HG03139 (cell line): ENCODE results near the gene CAMK2A.

Experiments used
- ATAC-seq: cut with Tn5 transposase; IDR thresholded peaks from one replicate; pipeline ENCODE4 v1.9.1; 2021; ENCODE audit not compliant: unreplicated experiment

The CAMK2A gene

DNA sequence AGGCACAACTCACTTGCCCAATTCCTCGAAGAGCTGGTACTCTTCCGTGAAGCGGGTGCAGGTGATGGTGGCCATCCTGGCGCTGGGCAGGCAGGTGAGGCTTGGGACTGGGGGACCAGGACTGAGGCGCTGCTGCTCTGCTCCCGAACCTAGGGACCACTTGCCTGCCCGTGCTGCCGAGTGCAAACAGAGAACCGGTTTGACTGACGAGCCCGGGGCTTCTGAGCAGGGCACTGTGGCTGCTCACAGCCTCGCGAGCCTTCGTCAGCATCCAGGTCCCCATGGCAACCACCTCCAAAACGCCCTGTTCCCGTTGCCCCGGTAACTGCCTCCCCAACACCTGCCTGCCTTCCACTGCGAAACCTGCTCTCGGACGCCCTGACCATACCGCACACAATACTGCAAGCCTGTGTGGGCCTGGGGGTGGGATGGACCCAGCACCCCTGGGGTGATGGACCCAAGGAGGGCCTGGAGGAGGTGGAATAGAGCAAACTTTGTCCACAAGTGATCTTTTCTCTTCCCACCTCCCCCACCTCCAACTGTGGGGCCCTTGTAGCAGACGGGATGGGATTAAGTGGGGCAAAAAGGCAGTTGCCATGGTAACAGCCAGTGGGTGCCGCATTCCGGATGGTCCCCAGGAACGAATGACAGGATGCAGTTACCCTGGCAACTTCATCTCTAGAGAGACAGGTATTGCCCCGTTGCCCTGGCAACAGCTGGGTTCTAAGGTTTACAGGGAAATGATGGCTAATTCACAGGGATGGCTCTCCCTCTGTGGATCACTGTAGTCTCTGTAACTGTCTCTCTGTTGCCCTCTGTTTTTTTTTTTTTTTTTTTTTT, at the start of gene CAMK2A:
TSS of gene CAMK2A (minus strand) at position 223 of the 840 bp plus-strand sequence. CDS start at position 75, 148 bp downstream.
- ATAC-seq, result no peak

DNA sequence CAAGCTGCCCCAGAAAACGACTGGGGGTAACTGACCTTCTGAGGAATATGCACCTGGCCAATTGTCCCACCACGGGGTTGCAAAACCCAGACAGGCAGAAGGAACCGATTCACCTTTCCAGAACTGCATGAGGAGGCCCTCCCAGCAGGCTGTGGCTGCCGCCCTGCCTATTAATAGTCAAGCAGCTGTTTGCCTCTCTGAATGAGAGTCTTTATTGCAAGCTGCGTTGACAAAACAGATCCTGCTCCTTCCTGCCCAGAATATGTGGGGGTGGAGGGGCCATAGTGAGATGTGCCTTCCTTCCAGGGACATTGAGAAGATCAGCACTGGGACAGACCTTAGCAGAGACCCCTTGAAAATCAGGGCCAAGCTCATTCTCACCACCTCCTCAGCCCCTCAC, 49.6 kb upstream of the CAMK2A start:
- ATAC-seq, result no peak

DNA sequence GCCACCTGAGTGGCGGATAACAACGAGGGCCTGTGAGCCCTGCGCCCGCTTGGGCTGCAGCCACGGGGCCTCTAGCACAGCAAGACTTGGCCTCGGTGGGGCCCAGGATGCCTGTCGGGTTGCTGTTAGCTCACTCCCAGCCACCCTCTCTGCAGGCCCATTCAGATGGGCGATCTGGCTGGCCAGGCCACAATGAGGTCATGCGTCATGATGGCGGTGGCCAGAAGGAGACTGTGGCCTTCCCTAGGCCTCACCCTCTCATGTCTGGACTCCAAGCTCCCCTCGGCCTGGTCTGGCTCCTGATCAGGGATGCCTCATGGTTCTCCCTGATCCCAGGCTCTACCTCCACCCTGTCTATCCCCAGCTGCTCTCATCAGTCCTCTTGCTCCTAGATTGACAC, 49.0 kb upstream of the CAMK2A start:
- ATAC-seq, result no peak

DNA sequence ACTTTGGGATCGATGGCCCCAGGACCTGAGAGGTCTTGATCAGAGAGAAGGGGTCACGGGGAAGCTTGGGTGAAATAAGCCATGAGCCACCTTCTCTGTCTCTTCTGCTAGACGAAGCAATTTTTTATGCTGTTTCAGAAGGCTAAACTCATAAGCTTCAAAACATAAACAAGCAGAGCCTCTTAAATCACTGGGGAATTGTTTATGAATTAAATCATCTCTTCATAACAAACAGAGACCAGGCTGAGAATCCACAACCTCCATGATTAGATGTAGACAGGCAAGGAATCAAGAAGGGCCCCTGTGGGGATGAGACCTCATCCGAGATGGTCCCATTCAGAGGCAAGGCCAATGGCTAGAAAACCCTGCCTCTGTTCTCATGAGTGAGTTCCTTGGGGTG, 46.2 kb upstream of the CAMK2A start:
- no peak for ATAC-seq

DNA sequence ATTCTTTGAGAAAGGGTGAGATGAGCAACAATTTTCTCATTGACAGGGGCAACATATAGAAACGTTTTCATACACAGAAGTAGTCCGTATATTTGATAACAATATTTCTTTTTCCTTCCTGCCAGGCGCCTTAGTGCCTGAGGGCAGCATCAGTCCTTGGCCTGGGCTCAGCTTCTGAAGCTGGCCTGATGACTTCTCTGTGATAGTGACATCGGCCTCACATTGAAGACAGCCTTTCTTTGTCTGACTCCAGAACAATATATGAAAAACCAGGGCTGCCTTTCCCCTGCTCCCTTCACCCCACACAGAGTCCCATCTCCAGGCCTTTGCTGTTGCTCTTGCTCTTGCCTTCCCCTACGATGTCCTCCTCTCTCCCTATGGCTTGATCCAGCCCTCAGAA, 43.8 kb upstream of the CAMK2A start:
- no peak for ATAC-seq

DNA sequence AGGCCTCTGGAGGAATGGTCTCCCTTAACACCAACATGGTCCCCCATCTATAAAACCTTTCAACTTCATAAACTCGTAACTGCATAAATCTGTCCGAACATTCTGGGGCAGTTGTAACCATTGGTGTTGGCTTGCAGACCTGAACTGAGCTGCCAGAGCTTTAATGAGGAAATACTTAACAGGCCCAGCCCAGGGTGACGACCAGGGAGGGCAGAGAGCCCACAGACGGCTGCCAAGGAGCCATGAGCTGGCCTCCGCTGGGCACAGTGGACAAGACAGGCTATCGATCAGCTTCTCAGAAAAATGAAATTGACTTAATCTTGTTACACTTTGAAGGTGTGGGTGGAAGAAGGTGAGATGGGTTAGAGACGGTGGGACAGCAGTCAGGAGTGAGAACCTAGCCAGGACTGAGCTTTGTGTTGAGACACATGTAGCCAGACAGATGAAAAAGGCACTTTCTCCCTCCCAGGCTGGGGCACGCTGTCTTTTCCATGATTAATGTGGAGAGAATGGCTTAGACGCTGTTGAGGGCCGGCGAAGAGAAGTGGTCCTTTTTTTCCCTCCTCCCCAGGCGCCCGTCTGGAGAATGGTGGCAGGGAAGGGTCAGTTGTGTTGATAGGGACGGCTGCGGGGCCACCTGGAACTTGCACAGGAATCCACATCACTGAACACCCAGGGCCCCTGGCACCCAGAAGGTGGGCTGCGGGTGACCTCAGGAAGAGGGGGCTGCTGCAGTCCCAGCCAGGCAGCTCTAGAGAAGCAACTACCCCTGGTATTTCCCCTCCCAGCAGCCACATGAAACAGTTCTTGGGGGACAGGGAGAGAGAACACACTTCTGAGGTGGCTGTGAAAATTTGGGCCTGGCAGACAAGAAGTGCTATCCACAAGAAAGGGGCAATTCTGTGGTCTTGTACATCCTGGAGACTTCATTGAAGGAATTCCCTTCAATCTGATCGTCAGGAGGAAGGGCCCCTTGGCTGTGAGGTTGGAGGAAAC, 40.6 kb upstream of the CAMK2A start:
- no peak for ATAC-seq

DNA sequence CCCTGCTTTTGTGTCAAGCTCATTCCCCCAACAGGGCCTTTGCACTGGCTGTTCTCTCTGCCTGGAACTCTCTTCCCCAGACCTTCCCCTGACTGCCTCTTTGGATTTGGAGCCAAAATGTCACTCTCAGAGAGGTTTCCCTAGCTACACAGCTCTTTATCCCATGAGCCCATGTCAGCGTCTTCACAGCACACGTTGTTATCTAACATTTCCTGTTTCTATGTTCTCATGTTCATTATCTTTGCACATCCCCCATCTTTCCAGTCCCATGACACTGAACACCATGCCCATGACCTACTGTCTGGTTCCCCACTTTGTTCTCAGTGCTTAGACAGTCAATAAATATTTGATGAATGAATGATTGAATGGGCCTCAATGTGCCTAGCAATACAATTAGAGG, 39.5 kb upstream of the CAMK2A start:
- ATAC-seq, result no peak

DNA sequence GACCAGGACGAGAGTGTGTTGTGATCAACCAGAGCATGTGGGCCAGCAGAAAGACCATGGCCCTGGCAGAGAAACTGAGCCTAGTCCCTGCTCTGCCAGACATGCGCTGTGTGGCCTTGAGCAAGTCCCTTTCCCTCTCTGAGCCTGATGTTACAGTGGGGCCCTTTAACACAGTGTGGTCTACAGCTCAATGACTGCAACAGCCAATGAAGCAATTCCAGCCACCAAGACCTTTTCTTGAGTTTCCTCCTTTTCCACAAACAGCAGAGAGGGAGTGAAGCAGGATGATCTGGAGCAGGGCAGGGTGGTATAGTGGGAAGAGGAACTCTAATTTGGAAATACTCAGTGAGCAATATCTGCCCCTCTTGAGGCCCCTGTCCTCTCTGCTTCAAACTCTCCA, 38.9 kb upstream of the CAMK2A start:
- ATAC-seq, result no peak

DNA sequence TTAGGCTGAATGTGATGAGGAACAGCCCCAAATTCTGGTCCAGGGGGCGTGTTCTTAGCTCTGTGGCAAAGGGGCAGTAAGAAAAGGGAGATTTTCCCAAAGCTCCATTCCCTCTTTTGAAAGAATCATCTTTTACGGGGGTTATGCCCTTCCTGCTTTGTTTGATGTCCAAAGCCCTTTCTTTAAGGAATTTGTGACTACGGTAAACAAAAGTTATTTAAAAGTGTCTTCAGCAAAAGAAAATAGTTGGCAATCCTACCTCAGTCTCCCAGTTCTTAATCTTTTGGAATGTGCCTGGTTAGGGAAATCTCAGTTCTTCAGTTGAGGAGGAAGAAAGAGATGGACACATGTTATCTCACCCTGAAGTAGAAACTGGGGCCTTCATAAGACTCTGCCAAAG, 37.6 kb upstream of the CAMK2A start:
- no peak for ATAC-seq

DNA sequence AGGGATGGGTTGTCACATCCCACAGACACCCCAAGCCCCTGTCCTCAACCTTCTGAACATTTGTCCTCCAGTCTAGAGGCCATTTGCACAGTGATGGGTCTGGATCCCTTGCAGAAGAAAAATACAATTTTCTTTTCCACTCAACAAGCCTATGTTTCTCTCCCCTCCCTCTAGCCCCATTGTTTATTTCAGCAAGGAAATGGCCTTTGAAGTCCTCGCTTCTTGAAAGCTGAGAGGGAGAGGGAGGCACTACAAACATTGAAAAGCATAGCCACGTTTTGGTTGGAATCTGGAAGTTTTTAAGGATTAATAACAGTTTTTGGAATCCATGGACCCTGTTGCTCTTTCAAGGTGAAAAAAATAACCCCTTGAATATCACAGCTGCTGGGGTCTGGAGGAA, 37.1 kb upstream of the CAMK2A start:
- no peak for ATAC-seq

DNA sequence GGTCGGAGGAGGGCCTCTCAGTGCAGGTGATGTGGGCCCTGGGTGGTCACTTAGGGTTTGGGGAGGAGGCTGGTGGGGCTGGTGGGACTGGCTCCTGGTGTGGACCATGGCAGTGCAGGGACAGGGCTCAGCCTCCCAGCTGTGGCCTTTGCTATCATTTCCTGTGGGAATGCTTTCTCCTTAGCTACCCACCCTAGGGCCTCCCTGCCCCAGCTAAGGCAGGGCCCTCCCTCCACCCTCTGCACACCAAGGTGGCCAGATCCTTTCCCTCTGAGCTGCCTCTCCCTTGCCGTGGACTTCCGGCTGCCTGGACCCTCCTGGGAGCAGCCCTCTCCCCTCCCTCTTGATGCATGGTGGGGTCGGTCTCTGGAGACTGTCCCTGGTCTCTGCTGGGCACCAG, 35.9 kb upstream of the CAMK2A start:
- ATAC-seq, result no peak

DNA sequence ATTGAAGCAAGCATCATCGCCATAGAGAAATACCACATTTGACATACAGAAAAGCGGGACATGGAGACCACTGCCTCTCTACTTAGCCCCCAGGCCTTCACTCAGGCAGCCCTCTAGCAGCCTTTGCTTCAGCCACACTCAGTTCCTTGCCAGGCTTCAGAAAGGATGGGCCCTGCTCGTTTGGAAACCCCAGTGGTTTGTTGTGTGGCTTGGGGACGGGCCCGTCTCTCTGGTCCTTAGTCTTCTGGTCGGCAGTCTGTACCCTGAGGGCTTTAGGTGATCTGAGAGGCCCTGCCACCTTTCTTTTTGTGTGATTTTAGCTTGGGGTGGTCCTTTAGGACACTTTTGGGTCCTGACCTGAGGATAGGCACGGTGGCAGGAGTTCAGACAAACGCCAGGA, 34.2 kb upstream of the CAMK2A start:
- ATAC-seq, result no peak

DNA sequence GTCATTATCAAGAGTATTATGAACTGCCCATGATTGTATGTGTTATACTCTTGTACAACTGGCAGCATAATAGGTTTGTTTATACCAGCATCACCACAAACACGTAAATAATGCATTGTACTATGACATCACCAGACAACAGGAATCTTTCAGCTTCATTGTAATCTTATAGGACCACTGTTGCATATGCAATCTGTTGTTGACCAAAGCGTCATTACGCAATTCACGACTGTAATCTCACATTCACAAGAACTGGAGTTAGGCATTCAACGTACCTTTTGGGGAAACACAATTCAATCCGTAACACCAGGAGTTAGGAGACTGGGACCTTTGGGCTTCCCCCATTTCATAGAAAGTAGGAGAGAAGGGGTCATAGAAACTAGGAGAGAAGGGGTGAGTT, 33.5 kb upstream of the CAMK2A start:
- ATAC-seq, result no peak

DNA sequence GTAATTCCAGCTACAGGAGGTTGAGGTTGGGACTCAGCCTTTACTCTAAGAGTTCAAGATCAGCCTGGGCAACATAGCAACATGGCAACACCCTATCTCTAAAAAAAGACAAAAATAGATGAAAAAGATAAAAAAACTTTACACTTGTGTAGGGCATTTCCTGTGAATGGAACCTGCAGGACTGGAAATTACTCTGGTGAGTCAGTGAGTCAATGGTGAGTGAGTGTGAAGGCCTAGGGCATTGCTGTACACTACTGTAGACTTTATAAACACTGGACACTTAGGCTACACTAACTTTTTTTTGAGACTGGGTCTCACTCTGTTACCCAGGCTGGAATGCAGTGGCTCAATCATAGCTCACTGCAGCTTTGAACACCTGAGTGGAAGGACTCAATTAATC, 32.6 kb upstream of the CAMK2A start:
- ATAC-seq, result no peak

DNA sequence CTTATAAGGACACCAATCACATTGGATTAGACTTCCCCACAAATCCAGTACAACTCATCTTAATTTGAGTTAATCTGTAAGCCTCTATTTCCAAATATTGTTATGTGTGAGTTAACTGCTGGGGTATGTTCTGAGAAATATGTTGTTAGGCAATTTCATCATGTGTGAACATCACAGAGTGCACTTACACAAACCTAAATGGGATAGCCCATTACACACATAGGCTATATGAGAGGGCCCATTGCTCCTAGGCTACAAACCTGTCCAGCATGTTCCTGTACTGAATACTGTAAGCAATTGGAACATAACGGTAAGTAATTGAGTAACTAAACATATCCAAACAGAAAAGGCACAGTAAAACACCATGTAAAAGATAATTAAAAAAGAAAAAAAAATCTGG, 32.2 kb upstream of the CAMK2A start:
- ATAC-seq, result no peak

DNA sequence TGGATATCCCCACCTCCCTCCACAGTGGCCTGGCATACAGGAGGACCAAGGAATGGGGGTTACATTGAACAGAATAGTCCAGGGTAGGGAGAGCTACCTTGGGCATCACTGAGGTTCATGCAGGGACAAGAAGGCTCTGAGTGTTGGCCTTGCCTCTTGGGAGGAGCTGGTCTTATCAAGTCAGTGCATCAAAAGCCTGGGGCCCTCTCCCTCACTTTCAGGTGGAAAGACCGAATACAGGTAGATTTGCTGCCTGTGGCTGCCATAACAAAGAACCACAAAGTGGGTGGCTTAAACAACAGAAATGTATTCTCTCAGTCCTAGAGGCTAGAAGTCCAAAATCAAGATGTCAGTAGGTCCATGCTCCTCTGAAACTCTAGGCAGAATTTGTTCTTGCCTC, 31.6 kb upstream of the CAMK2A start:
- no peak for ATAC-seq

DNA sequence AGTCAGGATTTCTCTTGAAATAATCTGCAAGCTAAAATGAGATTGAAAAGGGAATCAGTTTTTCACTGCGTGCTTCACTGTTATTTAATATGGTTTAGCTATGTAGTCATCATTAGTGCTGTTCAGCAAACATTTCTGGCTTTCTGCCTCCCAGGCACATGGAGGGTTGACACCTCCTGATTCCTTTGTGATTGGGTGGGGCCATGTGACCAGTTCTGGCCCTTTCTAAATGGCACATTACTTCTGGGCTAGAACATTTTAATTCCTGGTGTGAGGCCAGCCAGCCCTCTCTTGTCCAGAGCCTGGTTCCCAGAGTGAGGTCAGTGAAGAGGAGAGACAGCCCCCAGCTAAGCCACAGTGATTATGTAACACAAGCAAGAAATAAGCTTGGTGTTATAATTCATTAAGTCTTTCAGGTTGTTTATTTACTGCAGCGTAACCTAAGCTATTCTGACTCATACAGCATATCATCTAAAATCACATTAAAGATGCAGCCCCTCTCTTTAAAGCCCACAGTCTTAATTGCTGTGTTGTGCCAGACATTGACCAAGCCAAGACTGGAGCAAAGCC, 30.6 kb upstream of the CAMK2A start:
- no peak for ATAC-seq

DNA sequence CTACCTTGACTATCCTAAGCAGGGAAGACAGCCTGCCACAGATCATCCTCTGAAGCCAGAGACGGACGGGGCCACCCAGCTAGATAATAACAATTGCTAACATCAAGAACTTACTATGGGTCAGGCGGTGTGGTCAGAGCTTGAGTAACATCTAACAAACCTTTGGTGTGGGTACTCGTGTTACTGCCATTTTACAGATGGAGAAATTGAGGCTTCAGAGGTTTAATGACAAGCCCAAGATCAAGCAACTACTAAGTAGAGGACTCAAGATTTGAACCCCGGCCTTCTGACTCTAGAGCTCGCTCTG, 29.9 kb upstream of the CAMK2A start:
- no peak for ATAC-seq

DNA sequence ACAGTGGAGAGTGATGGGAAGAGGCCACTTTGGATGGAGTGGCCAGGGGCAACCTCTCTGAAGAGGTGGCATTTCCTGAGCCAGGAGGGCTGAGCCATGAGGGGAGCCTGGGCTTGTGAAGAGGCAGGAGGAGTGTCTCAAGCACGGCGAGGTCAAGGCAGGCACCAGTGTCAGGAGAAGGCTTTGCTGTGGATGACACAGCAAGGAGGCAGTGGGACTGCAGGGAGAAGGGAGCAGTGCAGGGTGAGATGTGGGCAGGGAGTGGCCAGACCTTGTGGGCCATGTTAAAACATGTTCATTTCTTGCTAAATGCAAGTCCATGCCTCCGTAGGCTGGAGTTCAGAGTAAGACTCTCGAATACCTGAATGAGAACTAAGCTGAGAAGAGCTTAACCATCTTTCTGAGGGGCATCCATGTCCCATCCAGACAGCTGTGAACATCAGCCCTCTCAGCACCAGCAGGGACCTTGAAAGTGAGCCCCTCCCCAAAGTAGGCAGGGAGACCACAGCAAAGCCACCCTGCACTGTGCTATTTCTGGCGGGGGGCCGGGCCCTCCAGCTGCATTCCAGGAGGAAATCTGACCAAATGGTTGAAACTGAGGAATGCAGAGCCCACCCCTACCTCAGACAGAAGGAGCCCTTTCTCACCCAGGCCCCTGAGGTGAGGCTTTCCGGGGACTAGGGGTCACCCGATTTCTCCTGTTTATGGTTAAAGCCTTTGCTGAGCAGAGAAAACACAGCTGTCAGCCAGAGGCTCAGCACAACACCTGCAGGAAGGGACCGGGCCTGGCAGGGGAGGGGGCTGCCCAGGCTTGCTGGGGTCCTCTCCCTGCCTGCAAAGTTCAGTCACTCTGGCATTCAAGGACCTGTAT, 29.3 kb upstream of the CAMK2A start:
- ATAC-seq, result no peak

DNA sequence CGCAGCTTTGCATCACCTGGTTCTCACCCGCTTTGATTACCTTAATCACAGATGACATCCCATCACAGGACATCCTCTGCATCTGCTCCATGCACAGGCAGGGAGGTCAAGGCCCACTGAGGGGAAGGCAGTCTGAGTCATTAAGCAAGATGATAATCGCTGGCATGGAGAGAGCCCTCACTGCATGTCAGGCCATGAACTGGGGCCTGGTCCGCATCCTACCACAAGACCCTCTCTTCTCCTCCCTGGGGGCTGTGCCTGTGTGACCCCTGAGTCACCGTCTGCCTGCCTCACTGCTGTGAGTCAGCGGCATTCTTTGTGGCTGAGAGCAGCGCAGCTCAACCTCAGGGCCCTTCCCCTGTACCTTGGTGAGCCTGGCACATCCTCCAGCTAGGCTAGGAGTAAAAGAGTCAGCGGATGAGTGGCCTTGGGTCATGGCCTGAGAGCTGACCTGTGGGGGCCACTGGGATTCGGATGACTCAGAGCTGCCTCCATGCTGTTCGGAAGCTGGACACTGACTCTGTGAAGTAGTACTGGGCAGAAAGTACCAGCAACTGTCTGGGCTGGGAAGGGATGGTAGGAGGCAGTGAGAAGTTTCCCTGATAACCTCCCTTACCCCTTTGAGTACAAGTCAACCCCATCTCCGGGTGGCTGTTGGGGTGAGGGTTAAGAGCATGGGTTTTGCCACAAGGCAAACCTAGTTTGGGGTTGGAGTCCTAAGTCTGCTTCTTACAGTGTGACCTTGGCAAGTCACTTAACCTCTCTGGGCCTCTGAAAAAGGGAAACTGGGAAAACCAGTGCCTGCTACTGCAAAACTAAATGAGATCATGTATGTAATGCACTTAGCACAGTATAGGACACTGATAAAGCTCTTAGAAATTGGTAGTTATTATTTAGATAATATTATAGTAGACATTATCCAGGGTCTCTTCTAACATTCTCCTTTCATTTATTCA, 27.8 kb upstream of the CAMK2A start:
- no peak for ATAC-seq
